ENCODE measurements around the gene RAB23. TPM values are rescaled to one million over a fixed set of nuclear protein-coding genes. Genes with fewer than 3 reads are reported as not detected.

Gene RAB23
- total and polyA plus RNA-seq, 2 experiments from 2014 or later, result 20.2 to 37.2 TPM

DNA sequence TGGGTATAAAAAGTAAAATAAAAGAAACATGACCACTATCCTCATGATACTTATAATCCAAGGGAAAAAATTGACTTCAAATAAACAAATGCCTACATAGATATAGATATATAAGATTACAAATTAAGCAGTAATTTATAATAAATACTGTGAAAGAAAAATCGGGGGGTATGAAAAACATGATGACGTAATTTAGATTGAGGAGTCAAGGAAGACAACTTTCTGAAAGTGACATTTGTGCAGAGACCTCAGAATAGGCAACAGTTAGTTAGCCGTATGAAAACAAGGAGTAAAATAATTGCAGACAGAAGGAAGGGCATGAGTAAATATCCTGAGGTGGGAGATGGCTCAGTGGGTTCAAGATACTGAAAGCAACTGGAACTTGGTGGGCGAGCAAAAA is 28.2 kb upstream of the RAB23 start:
- H3K79me2 ChIP-seq, result no peaks in the 10 kb centered on the region
- H4K20me1 ChIP-seq (ENCODE audit: insufficient read depth, poor library complexity, severe bottlenecking), result no peaks in the 10 kb centered on the region
- no peak for TF ChIP-seq EZH2 (IDR thresholded peaks at IDR 0.05; ENCODE audit: borderline replicate concordance)
- TF ChIP-seq, protein P1, sequence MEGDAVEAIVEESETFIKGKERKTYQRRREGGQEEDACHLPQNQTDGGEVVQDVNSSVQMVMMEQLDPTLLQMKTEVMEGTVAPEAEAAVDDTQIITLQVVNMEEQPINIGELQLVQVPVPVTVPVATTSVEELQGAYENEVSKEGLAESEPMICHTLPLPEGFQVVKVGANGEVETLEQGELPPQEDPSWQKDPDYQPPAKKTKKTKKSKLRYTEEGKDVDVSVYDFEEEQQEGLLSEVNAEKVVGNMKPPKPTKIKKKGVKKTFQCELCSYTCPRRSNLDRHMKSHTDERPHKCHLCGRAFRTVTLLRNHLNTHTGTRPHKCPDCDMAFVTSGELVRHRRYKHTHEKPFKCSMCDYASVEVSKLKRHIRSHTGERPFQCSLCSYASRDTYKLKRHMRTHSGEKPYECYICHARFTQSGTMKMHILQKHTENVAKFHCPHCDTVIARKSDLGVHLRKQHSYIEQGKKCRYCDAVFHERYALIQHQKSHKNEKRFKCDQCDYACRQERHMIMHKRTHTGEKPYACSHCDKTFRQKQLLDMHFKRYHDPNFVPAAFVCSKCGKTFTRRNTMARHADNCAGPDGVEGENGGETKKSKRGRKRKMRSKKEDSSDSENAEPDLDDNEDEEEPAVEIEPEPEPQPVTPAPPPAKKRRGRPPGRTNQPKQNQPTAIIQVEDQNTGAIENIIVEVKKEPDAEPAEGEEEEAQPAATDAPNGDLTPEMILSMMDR (IDR thresholded peaks at IDR 0.05; ENCODE audit: poor library complexity), result no peak
- TF ChIP-seq EZH2phosphoT487 (IDR thresholded peaks at IDR 0.05; ENCODE audit: low read depth, severe bottlenecking, unreplicated experiment), result no peak
- H3K9me2 ChIP-seq (replicated peaks; ENCODE audit: insufficient read depth), result no peaks in the 10 kb centered on the region
- no peaks in the 10 kb centered on the region for H3K27me3 ChIP-seq
- H3K4me1 ChIP-seq (ENCODE audit: insufficient read depth), result peaks cover 18% of the 10 kb centered on the region
- no peaks in the 10 kb centered on the region for H3K36me3 ChIP-seq (replicated peaks; ENCODE audit: insufficient read depth, low read depth)
- H3K4me3 ChIP-seq, result no peak overlapping the region
- no peak overlapping the region for H2AFZ ChIP-seq
- no peaks in the 10 kb centered on the region for H3K9me3 ChIP-seq (ENCODE audit: low read depth)
- 96% methylated on average over 4 of the region's 4 CpGs for WGBS (ENCODE audit: low lambda C conversion rate, missing lambda C conversion rate)
- no peak overlapping the region for H3K27ac ChIP-seq
- DNase-seq (ENCODE audit: low spot score), result no peak
- H3K4me2 ChIP-seq, result no peak overlapping the region

DNA sequence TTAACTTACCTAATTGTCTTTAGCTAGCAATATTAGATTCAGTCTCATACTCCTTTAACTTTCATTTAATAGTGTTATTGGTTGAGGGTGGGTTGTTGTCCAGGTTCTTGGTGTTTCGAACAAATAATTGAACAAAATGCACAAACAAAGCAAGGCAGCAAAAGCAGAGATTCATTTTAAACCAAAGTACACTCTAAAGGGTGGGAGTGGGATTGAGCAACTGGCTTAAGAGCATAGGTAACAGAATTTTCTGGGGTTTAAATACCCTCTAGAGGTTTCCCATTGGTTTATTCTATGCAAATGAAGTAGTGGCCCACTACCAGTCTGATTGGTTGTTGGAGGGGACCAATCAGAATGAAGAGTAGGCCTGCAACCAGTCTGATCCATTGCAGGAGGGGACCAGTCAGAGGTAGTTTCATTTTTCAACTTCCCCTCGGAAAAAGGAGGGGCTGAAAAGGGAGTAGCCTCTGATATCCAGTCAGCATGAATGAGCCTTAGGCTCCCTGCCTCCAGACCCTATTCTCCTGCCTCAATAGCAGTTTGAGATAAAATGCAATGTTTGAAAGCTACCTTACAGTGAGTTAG is 26.3 kb upstream of the RAB23 start:
- Histone ChIP-seq H3K79me2 (no peaks in the 10 kb centered on the region), H3K27ac (no peak overlapping the region), H3K9me2 (replicated peaks; ENCODE audit: insufficient read depth) (no peaks in the 10 kb centered on the region), H3K4me1 (ENCODE audit: insufficient read depth) (peaks cover 10% of the 10 kb centered on the region), H3K9me3 (ENCODE audit: low read depth) (no peaks in the 10 kb centered on the region), H3K4me3 (no peak overlapping the region), H3K27me3 (no peaks in the 10 kb centered on the region), H3K4me2 (no peak overlapping the region), H3K36me3 (replicated peaks; ENCODE audit: insufficient read depth, low read depth) (no peaks in the 10 kb centered on the region), H2AFZ (no peak overlapping the region), H4K20me1 (ENCODE audit: insufficient read depth, poor library complexity, severe bottlenecking) (no peaks in the 10 kb centered on the region)
- 91% methylated on average over 2 of the region's 2 CpGs for WGBS (ENCODE audit: low lambda C conversion rate, missing lambda C conversion rate)
- no peak for DNase-seq (ENCODE audit: low spot score)
- no peak for TF ChIP-seq EZH2phosphoT487 (IDR thresholded peaks at IDR 0.05; ENCODE audit: low read depth, severe bottlenecking, unreplicated experiment)
- TF ChIP-seq, protein P1 (IDR thresholded peaks at IDR 0.05; ENCODE audit: poor library complexity), result no peak
- no peak for TF ChIP-seq EZH2 (IDR thresholded peaks at IDR 0.05; ENCODE audit: borderline replicate concordance)

DNA sequence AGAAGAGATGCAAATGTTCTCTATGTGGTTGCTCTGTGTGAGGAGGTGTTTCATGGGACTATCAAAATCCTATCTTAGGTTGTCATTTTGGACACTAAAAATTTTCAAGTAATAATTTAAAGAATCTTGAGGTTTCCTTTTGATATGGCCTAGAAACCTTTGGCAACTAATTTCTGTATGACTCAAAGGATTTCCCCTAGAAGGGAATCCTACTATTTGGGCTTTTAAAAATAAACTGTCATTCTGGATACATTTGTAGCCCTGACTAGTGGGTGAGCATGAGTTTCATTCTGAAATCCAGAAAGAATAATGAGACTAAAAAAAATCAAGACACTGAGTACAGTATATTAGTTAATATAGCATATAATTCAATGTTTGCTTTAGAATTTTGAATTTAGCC is 25.5 kb upstream of the RAB23 start:
- TF ChIP-seq EZH2phosphoT487 (IDR thresholded peaks at IDR 0.05; ENCODE audit: low read depth, severe bottlenecking, unreplicated experiment), result no peak
- TF ChIP-seq EZH2 (IDR thresholded peaks at IDR 0.05; ENCODE audit: borderline replicate concordance), result no peak
- TF ChIP-seq, protein P1 (IDR thresholded peaks at IDR 0.05; ENCODE audit: poor library complexity), result no peak
- Histone ChIP-seq H3K79me2 (no peaks in the 10 kb centered on the region), H4K20me1 (ENCODE audit: insufficient read depth, poor library complexity, severe bottlenecking) (no peaks in the 10 kb centered on the region), H3K9me2 (replicated peaks; ENCODE audit: insufficient read depth) (no peaks in the 10 kb centered on the region), H3K27me3 (no peaks in the 10 kb centered on the region), H3K4me2 (no peak overlapping the region), H3K27ac (no peak overlapping the region), H3K9me3 (ENCODE audit: low read depth) (no peaks in the 10 kb centered on the region), H3K4me1 (ENCODE audit: insufficient read depth) (peaks cover 4% of the 10 kb centered on the region), H3K4me3 (no peak overlapping the region), H3K36me3 (replicated peaks; ENCODE audit: insufficient read depth, low read depth) (no peaks in the 10 kb centered on the region), H2AFZ (no peak overlapping the region)
- no peak for DNase-seq (ENCODE audit: low spot score)

DNA sequence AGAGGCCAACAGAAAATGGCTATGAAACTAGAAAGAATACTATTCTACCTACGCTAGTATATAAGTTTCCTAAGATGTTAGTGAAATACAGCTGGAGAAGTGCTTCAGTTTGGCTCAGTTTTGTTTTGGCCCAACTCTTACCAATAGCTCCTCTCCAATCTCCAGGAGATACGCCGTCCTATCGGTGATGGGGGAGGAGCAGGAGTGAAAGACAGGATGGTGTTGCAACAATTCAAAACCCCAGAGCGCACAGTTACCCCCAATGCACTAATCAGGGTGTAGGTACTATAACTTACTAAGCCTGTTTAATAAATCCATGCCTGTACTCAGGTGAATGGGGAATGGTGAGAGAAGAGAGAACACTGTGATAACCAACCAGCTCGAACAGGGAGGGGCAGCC is 24.2 kb upstream of the RAB23 start:
- H3K4me1 ChIP-seq (ENCODE audit: insufficient read depth), result no peaks in the 10 kb centered on the region
- H3K4me3 ChIP-seq, result no peak overlapping the region
- no peak overlapping the region for H2AFZ ChIP-seq
- H3K9me2 ChIP-seq (replicated peaks; ENCODE audit: insufficient read depth), result no peaks in the 10 kb centered on the region
- H3K27ac ChIP-seq, result no peak overlapping the region
- no peak for DNase-seq (ENCODE audit: low spot score)
- no peak overlapping the region for H3K4me2 ChIP-seq
- 95% methylated on average over 6 of the region's 6 CpGs for WGBS (ENCODE audit: low lambda C conversion rate, missing lambda C conversion rate)
- H4K20me1 ChIP-seq (ENCODE audit: insufficient read depth, poor library complexity, severe bottlenecking), result no peaks in the 10 kb centered on the region
- H3K36me3 ChIP-seq (replicated peaks; ENCODE audit: insufficient read depth, low read depth), result no peaks in the 10 kb centered on the region
- TF ChIP-seq, protein P1 (IDR thresholded peaks at IDR 0.05; ENCODE audit: poor library complexity), result no peak
- TF ChIP-seq EZH2 (IDR thresholded peaks at IDR 0.05; ENCODE audit: borderline replicate concordance) (no peak), EZH2phosphoT487 (IDR thresholded peaks at IDR 0.05; ENCODE audit: low read depth, severe bottlenecking, unreplicated experiment) (no peak)
- H3K9me3 ChIP-seq (ENCODE audit: low read depth), result no peaks in the 10 kb centered on the region
- H3K27me3 ChIP-seq, result no peaks in the 10 kb centered on the region
- no peaks in the 10 kb centered on the region for H3K79me2 ChIP-seq
